Mammary epithelial cell (primary cell): ENCODE measurements around the gene BACH1.

ENCODE experiments used
- EZH2 ChIP-seq: IDR thresholded peaks from 2 replicates; pipeline ENCODE4 v1.6.1; 2012; ENCODE audit warnings: low read length, inconsistent platforms, borderline replicate concordance
- TF ChIP-seq, protein P1 (sequence below), 2 donors: IDR thresholded peaks in 1 of 2; conservative IDR thresholded peaks in 1 of 2; 2 replicates each; pipeline ENCODE4 v1.5.1; 2011 to 2012; ENCODE audit warnings: inconsistent platforms in 2 of 2, low read length in 2 of 2, mild to moderate bottlenecking in 2 of 2, control low read depth in 1 of 2, low read depth in 1 of 2; ENCODE audit not compliant: insufficient read depth in 1 of 2; ENCODE audit errors: extremely low read depth in 1 of 2

DNA sequence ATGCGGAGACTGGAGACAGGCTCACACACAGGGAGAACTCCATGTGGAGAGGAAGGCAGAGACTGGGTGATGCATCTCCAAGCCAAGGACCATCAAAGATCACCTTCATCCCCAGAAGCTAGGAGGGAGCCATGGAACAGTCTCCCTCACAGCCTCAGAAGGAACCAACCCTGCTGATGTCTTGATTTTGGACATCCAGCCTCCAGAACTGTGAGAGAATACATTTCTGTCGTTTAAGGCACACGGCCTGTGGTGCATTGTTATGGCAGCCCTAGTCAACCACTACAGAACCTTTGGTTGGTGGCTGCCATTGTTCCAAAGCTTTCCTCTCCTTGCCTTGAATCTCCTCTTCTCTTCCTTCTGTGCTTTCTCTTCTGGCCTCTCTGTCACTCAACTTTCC lies 64.0 kb downstream of the BACH1 start:
- TF ChIP-seq, protein P1, sequence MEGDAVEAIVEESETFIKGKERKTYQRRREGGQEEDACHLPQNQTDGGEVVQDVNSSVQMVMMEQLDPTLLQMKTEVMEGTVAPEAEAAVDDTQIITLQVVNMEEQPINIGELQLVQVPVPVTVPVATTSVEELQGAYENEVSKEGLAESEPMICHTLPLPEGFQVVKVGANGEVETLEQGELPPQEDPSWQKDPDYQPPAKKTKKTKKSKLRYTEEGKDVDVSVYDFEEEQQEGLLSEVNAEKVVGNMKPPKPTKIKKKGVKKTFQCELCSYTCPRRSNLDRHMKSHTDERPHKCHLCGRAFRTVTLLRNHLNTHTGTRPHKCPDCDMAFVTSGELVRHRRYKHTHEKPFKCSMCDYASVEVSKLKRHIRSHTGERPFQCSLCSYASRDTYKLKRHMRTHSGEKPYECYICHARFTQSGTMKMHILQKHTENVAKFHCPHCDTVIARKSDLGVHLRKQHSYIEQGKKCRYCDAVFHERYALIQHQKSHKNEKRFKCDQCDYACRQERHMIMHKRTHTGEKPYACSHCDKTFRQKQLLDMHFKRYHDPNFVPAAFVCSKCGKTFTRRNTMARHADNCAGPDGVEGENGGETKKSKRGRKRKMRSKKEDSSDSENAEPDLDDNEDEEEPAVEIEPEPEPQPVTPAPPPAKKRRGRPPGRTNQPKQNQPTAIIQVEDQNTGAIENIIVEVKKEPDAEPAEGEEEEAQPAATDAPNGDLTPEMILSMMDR (conservative IDR thresholded peaks at IDR 0.05 in 1 of 2, IDR thresholded peaks at IDR 0.05 in 1 of 2; ENCODE audit: extremely low read depth in 1 of 2, insufficient read depth in 1 of 2, low read depth in 1 of 2, low read length in 2 of 2) = no peak
- TF ChIP-seq EZH2 = no peak
